Astrocyte of the spinal cord (primary cell): ENCODE measurements around the gene PELI3.
"Not testable (repeated sequence)": the region's sequence is repeated elsewhere in the genome, so short reads cannot be mapped to it uniquely, and the experiment has no call there.

Experiments
- DNase-seq: peaks from one replicate; pipeline ENCODE4 v3.0.0; 2011; ENCODE audit warnings: low read depth, low spot score
- H3K4me3 ChIP-seq: 2 replicates; pipeline ENCODE4 v1.5.1; 2011; ENCODE audit warnings: low read depth, mild to moderate bottlenecking, low read length, moderate library complexity
- in situ Hi-C: cut with HindIII; loops from 2 replicates; pipeline ENCODE4 v1.10.0; 2017; ENCODE audit warnings: low sequenced_read_pairs
- TF ChIP-seq, protein P1 (sequence below): IDR thresholded peaks from 2 replicates; pipeline ENCODE4 v1.5.1; 2012; ENCODE audit warnings: low read depth, mild to moderate bottlenecking, low read length, inconsistent platforms

PELI3 gene

GRCh38 chr11:66459138-66459778 lies 7.4 kb upstream of the PELI3 start:
- no peak overlapping the region for H3K4me3 ChIP-seq
- TF ChIP-seq, protein P1, sequence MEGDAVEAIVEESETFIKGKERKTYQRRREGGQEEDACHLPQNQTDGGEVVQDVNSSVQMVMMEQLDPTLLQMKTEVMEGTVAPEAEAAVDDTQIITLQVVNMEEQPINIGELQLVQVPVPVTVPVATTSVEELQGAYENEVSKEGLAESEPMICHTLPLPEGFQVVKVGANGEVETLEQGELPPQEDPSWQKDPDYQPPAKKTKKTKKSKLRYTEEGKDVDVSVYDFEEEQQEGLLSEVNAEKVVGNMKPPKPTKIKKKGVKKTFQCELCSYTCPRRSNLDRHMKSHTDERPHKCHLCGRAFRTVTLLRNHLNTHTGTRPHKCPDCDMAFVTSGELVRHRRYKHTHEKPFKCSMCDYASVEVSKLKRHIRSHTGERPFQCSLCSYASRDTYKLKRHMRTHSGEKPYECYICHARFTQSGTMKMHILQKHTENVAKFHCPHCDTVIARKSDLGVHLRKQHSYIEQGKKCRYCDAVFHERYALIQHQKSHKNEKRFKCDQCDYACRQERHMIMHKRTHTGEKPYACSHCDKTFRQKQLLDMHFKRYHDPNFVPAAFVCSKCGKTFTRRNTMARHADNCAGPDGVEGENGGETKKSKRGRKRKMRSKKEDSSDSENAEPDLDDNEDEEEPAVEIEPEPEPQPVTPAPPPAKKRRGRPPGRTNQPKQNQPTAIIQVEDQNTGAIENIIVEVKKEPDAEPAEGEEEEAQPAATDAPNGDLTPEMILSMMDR, result no peak
- DNase-seq, result no peak
- in situ Hi-C loops, result no loop called here

DNA sequence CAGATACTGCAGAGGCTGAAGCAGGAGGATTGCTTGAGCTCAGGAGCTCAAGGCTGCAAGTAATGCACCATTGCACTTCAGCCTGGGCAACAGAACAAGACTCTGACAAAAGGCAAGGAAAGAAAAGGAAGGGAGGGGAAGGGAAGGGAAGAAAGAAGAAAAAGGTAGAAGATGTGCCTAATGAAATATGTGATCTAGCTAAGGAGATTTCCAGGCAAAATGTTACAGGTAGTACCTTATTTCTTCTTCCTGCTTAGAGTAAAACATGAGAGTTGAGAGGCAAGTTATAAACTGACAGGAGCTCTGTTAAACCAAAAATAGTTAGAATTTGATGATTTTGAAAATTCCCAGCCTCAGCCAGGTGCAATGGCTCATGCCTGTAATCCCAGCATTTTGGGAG lies 4.7 kb upstream of the PELI3 start:
- TF ChIP-seq, protein P1, result no peak
- DNase-seq, result no peak
- no peak overlapping the region for H3K4me3 ChIP-seq
- in situ Hi-C loops, result no loop called here

DNA sequence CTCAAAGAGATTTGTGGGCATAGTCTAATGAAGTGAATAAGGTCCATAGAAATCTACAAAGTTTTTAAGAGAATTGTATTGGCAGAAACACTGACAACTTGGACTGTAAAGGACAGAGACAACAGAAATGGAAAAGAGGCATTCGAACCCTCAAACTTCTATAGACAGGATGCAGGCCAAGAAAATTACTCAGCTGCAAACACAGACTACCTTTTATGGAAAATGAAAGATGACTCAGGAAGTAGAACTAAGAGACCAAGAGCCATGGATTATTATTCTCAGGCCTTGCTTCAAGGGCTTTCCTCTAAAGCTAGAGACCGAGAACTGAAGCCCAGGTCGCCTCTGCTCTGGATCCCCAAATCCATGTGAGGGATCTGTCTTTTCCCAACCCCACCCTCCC lies 3.8 kb upstream of the PELI3 start:
- TF ChIP-seq, protein P1, result no peak
- no peak overlapping the region for H3K4me3 ChIP-seq
- in situ Hi-C loops, result no loop called here
- no peak for DNase-seq

DNA sequence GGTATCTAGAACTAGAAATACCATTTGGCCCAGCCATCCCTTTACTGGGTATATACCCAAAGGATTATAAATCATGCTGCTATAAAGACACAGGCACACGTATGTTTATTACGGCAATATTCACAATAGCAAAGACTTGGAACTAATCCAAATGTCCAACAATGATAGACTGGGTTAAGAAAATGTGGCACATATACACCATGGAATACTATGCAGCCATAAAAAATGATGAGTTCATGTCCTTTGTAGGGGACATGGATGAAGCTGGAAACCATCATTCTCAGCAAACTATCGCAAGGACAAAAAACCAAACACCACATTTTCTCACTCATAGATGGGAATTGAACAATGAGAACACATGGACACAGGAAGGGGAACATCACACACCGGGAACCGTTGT lies 2.6 kb upstream of the PELI3 start:
- in situ Hi-C loops, DNase-seq, H3K4me3 ChIP-seq: not testable (repeated sequence)

GRCh38 chr11:66464916-66465315 lies 1.8 kb upstream of the PELI3 start:
- in situ Hi-C loops, result no loop called here
- DNase-seq, result no peak
- no peak overlapping the region for H3K4me3 ChIP-seq
- TF ChIP-seq, protein P1, result no peak

DNA sequence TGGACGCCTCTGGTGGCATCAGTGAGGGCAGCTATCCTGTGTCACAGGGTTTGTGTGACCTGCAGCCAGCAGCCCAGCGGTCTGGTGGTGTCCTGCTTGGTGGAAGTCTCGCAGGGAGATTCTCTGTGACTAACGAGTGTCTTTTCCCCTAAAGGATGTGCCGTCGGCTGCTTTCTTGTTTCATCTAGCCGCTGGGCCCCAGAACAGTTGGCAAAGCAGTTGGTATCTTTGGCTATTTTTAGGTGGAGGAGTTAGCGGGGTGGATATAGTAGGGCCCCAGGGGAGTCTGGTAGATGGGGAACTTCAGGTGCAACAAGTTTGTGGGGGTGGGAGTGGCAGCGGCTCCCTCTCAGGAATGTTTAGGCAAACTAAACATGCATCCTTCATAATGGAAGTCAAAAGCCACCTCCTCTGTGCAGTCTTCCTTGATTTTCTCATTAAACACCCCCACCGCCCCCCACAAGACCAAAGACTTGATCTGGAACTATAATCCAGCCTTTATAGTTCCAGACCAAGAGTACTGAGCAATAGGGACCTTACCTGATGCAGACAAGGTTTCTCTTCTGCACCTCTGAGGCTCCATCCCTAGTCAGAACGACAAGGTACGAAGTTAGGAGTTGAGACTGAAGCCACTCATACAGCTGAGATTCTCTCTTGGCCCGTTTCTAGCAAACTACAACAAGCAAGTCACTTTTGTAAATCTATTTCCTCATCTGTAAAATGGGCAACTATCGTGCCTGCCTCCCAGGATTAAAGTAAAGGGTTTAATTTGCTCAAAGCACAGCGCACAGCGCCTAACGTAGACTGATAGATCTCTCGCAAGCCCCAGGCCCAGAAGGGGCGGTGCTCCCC lies 1.1 kb upstream of the PELI3 start:
- in situ Hi-C loops, result no loop called here
- TF ChIP-seq, protein P1, result no peak
- H3K4me3 ChIP-seq, result peak overlapping the region; percentile 56
- DNase-seq, result no peak

- TF ChIP-seq, protein P1, result peak; percentile 13
- peak; percentile 12 for DNase-seq
- in situ Hi-C loops, result no loop called here
These were observed 442 bp downstream of the PELI3 start for GRCh38 chr11:66467034-66467659.

More at GRCh38 chr11:66467034-66467659, 442 bp downstream of the PELI3 start:
- H3K4me3 ChIP-seq, result peak overlapping the region; percentile 56
